GM12878 (cell line): ENCODE data around the gene ERCC3. TPM values are rescaled to one million over a fixed set of nuclear protein-coding genes. Genes with fewer than 3 reads are reported as not detected.

ENCODE experiments used
- ATAC-seq: fragments of 200-7000 bp; cut with Tn5 transposase; 3 replicates; pipeline ENCODE4 v1.9.1; 2020; ENCODE audit warnings: mild to moderate bottlenecking, moderate library complexity
- BruUV-seq: library from RNA; stranded (reverse); fragments of 400-500 nt; replicated peaks from 2 replicates; lab custom pipeline; 2021; lab: Mats Ljungman, UMichigan
- CTCF ChIA-PET: fragments of 300-600 bp; sonication (Branson Sonifier 250); formaldehyde crosslinking; extraction: SDS; loops from one replicate; lab custom pipeline; 2021; ENCODE audit warnings: inconsistent platforms; lab: Yijun Ruan, JAX
- POLR2A ChIA-PET: fragments of 350-600 bp; formaldehyde crosslinking; extraction: SDS; loops from one replicate; lab custom pipeline; 2021; ENCODE audit warnings: inconsistent platforms; lab: Charles Lee
- RAD21 ChIA-PET: fragments of 300-600 bp; sonication (Branson Sonifier 250); formaldehyde crosslinking; loops from one replicate; lab custom pipeline; 2023; ENCODE audit warnings: antibody characterized with exemption; ENCODE audit not compliant: unreplicated experiment; lab: Charles Lee
- SMC1A ChIA-PET: fragments of 300-600 bp; sonication (Branson Sonifier 250); formaldehyde crosslinking; loops from one replicate; lab custom pipeline; 2023; ENCODE audit not compliant: unreplicated experiment, uncharacterized antibody; lab: Charles Lee
- DNase-seq: peaks from one replicate; pipeline ENCODE4 v3.0.0-alpha.2; 2011; ENCODE audit warnings: low read depth, low spot score
- FAIRE-seq: peaks from 3 replicates; lab custom pipeline; 2011; peaks lifted over from hg19 to GRCh38; lab: Jason Lieb, UNC
- H2AFZ ChIP-seq: 2 replicates; pipeline ENCODE4 v1.6.0; 2011; ENCODE audit warnings: low read depth, low read length, control low read depth; ENCODE audit not compliant: control insufficient read depth
- H3K27ac ChIP-seq: 2 replicates; pipeline ENCODE4 v1.5.1; 2011; ENCODE audit warnings: control low read depth; ENCODE audit not compliant: control insufficient read depth, insufficient read depth
- H3K27me3 ChIP-seq, 2 experiments: replicated peaks in 1 of 2; 2 replicates each; pipeline versions ENCODE4 v1.6.0 to v1.6.1; 2011; ENCODE audit warnings: low read length in 1 of 2; ENCODE audit not compliant: control insufficient read depth in 2 of 2, insufficient read depth in 2 of 2
- H3K36me3 ChIP-seq, 2 experiments: 2 replicates each; pipeline ENCODE4 v1.5.1; 2011; ENCODE audit warnings: low read length in 1 of 2; ENCODE audit not compliant: control insufficient read depth in 2 of 2, insufficient read depth in 2 of 2
- H3K4me1 ChIP-seq: 2 replicates; pipeline ENCODE4 v1.6.1; 2011; ENCODE audit warnings: mild to moderate bottlenecking, low read length, moderate library complexity, mixed read lengths; ENCODE audit not compliant: control insufficient read depth, insufficient read depth
- H3K4me2 ChIP-seq: 2 replicates; pipeline ENCODE4 v1.6.0; 2011; ENCODE audit warnings: control low read depth; ENCODE audit not compliant: control insufficient read depth, insufficient read depth
- H3K4me3 ChIP-seq: fragments of 200-600 bp; sonication (generic); 2 replicates; pipeline ENCODE4 v1.5.1; 2016
- H3K79me2 ChIP-seq: 2 replicates; pipeline ENCODE4 v1.6.0; 2011; ENCODE audit warnings: low read length; ENCODE audit not compliant: control insufficient read depth, insufficient read depth
- H3K9ac ChIP-seq: 2 replicates; pipeline ENCODE4 v1.8.0; 2011; ENCODE audit warnings: low read length, control low read depth, mixed read lengths; ENCODE audit not compliant: control insufficient read depth, insufficient read depth
- H3K9me3 ChIP-seq: replicated peaks from 3 replicates; pipeline ENCODE4 v1.5.1; 2011; ENCODE audit warnings: mild to moderate bottlenecking, low read length; ENCODE audit not compliant: control insufficient read depth, insufficient read depth
- H4K20me1 ChIP-seq: 2 replicates; pipeline ENCODE4 v1.6.0; 2011; ENCODE audit not compliant: control insufficient read depth, insufficient read depth
- CBFB ChIP-seq: IDR thresholded peaks from 2 replicates; pipeline ENCODE4 v1.6.1; 2016; ENCODE audit warnings: antibody characterized with exemption, low read depth
- CHD2 ChIP-seq: IDR thresholded peaks from 2 replicates; pipeline ENCODE4 v1.6.1; 2011; ENCODE audit warnings: low read depth, low read length, improper control_type of control experiment, borderline replicate concordance
- EP300 ChIP-seq, 2 experiments: fragments of 150-350 bp in 1 of 2; IDR thresholded peaks; 2 replicates each; pipeline ENCODE4 v1.6.1; 2011 to 2012; ENCODE audit warnings: low read depth in 2 of 2, low read length in 2 of 2, borderline replicate concordance in 1 of 2, improper control_type of control experiment in 1 of 2, inconsistent platforms in 1 of 2; ENCODE audit not compliant: control insufficient read depth in 1 of 2
- HCFC1 ChIP-seq: fragments of 150-350 bp; IDR thresholded peaks from 2 replicates; pipeline ENCODE4 v1.6.1; 2014; ENCODE audit warnings: low read length
- HDGF ChIP-seq: fragments of 450-650 bp; IDR thresholded peaks from 2 replicates; pipeline ENCODE4 v1.6.1; 2016; ENCODE audit warnings: antibody characterized with exemption
- IRF3 ChIP-seq: fragments of 450-650 bp; IDR thresholded peaks from 2 replicates; pipeline ENCODE4 v1.6.1; 2014; ENCODE audit warnings: mild to moderate bottlenecking
- KAT2A ChIP-seq: conservative IDR thresholded peaks from 2 replicates; pipeline ENCODE4 v1.6.1; 2011; ENCODE audit warnings: low read depth, low read length; ENCODE audit not compliant: control insufficient read depth
- MTA3 ChIP-seq: IDR thresholded peaks from 2 replicates; pipeline ENCODE4 v1.6.1; 2012; ENCODE audit warnings: low read length, inconsistent platforms, borderline replicate concordance
- REST ChIP-seq: IDR thresholded peaks from 2 replicates; pipeline ENCODE4 v1.6.1; 2012; ENCODE audit warnings: mild to moderate bottlenecking, low read depth, low read length
- SMAD5 ChIP-seq: IDR thresholded peaks from 2 replicates; pipeline ENCODE4 v1.6.1; 2016; ENCODE audit warnings: antibody characterized with exemption, low read depth
- SREBF1 ChIP-seq: IDR thresholded peaks from 2 replicates; pipeline ENCODE4 v1.6.1; 2012; ENCODE audit warnings: mild to moderate bottlenecking, low read length
- WGBS: methylation state at CpG from one replicate; pipeline ENCODE4 v1.1.6; 2016; ENCODE audit warnings: low lambda C conversion rate; ENCODE audit not compliant: insufficient replicate concordance, insufficient coverage; ENCODE audit errors: missing lambda C conversion rate; 5-methylcytosine and 5-hydroxymethylcytosine counted together
- in situ Hi-C: fragments of 300-500 bp; cut with MboI; formaldehyde crosslinking; loops from 9 replicates; pipeline ENCODE4 v1.14.3; 2018; ENCODE audit warnings: mixed read lengths
- intact Hi-C: fragments of 100-400 bp; cut with micrococcal nuclease; formaldehyde crosslinking; loops from one replicate; pipeline ENCODE4 v1.14.2; 2022; ENCODE audit not compliant: unreplicated experiment
- polyA plus RNA-seq, 11 experiments: library from polyadenylated mRNA; depleted of rRNA in 4 of 11; unstranded in 6 of 11; stranded (reverse) in 5 of 11; fragments of >200 nt; fragmentation: Nextera tagmentation in 4 of 11; fragmentation: Illumina TruSeq in 1 of 11; extraction: Ambion mirVana in 4 of 11; extraction: Trizol in 1 of 11; gene quantifications; 1 replicate in 1 of 11; 2 replicates in 10 of 11; pipeline versions ENCODE4 v1.2.1 to v1.2.3, GENCODE V29; 2011 to 2016; ENCODE audit warnings: inconsistent platforms in 2 of 11, missing spikeins in 2 of 11, low read depth in 1 of 11
- total RNA-seq, 4 experiments: library from RNA; depleted of rRNA in 3 of 4; stranded (reverse); fragments of >200 nt in 3 of 4; fragmentation: Illumina TruSeq in 1 of 4; extraction: Trizol in 1 of 4; gene quantifications; 2 replicates each; pipeline versions ENCODE4 v1.2.1 to v1.2.3, GENCODE V29; 2013 to 2021

The ERCC3 gene
- total and polyA plus RNA-seq, 10 of the 15 experiments (the other 5 are each of a cell fraction or from before 2014, with no cell fraction given) = 17.1 to 64.8 (median 42.8) TPM

- POLR2A ChIA-PET = no interaction called here
- Histone ChIP-seq H3K4me2 (no peak overlapping the region), H3K9ac (no peak overlapping the region), H3K4me3 (no peak overlapping the region), H4K20me1 (no peaks in the 10 kb centered on the region), H3K27ac (no peak overlapping the region), H3K4me1 (no peaks in the 10 kb centered on the region), H3K27me3 (no peaks in the 10 kb centered on the region), H3K79me2 (no peaks in the 10 kb centered on the region), H3K36me3 (peaks cover 17 to 31% of the 10 kb centered on the region in 2 experiments), H3K9me3 (no peaks in the 10 kb centered on the region), H2AFZ (no peak overlapping the region)
- no peak for FAIRE-seq
- 97% methylated on average over 5 of the region's 5 CpGs for WGBS
- no peak for TF ChIP-seq CBFB
- TF ChIP-seq EP300 (IDR thresholded peaks at IDR 0.05; ENCODE audit: borderline replicate concordance in 1 of 2, control insufficient read depth in 1 of 2, low read depth in 2 of 2, low read length in 2 of 2) = no peak
- TF ChIP-seq IRF3 = no peak
- no peak for TF ChIP-seq KAT2A
- TF ChIP-seq HDGF = no peak
- no peak for TF ChIP-seq CHD2
- TF ChIP-seq SMAD5 = no peak
- TF ChIP-seq MTA3 = no peak
- TF ChIP-seq REST = no peak
- no peak for TF ChIP-seq SREBF1
- TF ChIP-seq HCFC1 = no peak
- no peak for DNase-seq
- no TSS peak for BruUV-seq
- in situ Hi-C loops (no loop called here), intact Hi-C loops (no loop called here)
- RAD21 ChIA-PET = no interaction called here
- SMC1A ChIA-PET = no interaction called here
- CTCF ChIA-PET = no interaction called here
- ATAC-seq = no peak
Observed at GRCh38 chr2:127259355-127259754, 34.6 kb downstream of the ERCC3 start.
